PC-9 (cell line): Measurements from ENCODE around the gene CYTH3.

Experiments
- CTCF ChIP-seq: fragments of 200-600 bp; sonication (generic); conservative IDR thresholded peaks from 2 replicates; pipeline ENCODE4 v1.6.1; 2017; ENCODE audit warnings: mixed run types, antibody characterized with exemption, mild to moderate bottlenecking, moderate library complexity
- EZH2 ChIP-seq: fragments of 200-600 bp; sonication (generic); IDR thresholded peaks from 2 replicates; pipeline ENCODE4 v1.8.0; 2017; ENCODE audit warnings: antibody characterized with exemption, low read depth

DNA sequence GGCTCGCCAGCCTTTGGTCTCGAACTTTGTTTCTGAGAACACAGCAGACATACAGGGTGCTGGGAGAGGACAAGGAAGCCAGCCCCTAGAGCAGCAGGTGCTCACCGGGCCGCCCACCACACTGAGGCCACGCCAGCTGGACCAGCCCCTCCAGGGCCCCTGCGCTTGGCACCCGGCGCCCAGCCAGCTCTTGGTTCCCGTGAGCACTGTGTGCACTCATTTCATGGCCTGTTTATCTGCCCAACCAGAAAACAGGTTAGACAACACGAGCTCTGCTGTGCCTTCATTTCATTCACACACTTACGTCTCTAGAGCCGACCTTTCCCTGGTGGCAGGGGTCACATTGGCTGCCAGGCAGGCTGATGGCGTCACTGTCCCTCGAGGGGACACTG, 104.0 kb downstream of the CYTH3 start:
- no peak for TF ChIP-seq CTCF
- TF ChIP-seq EZH2: no peak
